ENCODE measurements around the gene KCNAB1.

KCNAB1 gene

DNA sequence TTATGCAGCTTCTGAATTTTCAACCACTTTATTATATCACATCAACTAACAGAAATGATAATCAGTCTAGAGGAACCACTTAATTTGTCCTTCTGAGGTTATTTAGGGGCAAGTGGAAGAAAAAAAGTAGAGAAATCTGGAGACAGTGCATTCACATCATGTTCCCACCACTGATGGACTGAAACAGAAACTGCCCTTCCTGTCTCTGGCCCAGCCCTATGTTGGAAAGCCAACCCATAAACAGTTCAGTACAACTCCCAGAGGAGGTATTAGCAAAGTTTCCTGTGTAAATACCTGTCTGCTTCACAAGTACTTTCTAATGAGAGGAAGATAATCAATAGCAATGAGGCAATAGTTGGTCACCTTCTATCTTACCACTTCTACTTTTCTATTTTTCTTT lies 228.7 kb downstream of the KCNAB1 start:
- POLR2A ChIA-PET = no interaction called here
- CTCF ChIA-PET = no interaction called here
- no peak for DNase-seq (ENCODE audit: extremely low spot score)
- TF ChIP-seq FOXK2 (IDR thresholded peaks at IDR 0.05) (no peak), CTBP1 (IDR thresholded peaks at IDR 0.05; ENCODE audit: borderline replicate concordance) (no peak), ZNF384 (IDR thresholded peaks at IDR 0.05) (no peak), BHLHE40 (IDR thresholded peaks at IDR 0.05; ENCODE audit: borderline replicate concordance) (no peak), LEF1 (IDR thresholded peaks at IDR 0.05; ENCODE audit: borderline replicate concordance) (no peak), FOXA1 (IDR thresholded peaks at IDR 0.05) (no peak), SP1 (IDR thresholded peaks at IDR 0.05) (no peak), ELF4 (IDR thresholded peaks at IDR 0.05) (no peak), FOXM1 (IDR thresholded peaks at IDR 0.05; ENCODE audit: borderline replicate concordance) (no peak), ARNT (IDR thresholded peaks at IDR 0.05) (no peak), SUZ12 (IDR thresholded peaks at IDR 0.05) (no peak), NFRKB (IDR thresholded peaks at IDR 0.05) (no peak)
- TF ChIP-seq, protein P1, sequence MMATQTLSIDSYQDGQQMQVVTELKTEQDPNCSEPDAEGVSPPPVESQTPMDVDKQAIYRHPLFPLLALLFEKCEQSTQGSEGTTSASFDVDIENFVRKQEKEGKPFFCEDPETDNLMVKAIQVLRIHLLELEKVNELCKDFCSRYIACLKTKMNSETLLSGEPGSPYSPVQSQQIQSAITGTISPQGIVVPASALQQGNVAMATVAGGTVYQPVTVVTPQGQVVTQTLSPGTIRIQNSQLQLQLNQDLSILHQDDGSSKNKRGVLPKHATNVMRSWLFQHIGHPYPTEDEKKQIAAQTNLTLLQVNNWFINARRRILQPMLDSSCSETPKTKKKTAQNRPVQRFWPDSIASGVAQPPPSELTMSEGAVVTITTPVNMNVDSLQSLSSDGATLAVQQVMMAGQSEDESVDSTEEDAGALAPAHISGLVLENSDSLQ (IDR thresholded peaks at IDR 0.05) = no peak

DNA sequence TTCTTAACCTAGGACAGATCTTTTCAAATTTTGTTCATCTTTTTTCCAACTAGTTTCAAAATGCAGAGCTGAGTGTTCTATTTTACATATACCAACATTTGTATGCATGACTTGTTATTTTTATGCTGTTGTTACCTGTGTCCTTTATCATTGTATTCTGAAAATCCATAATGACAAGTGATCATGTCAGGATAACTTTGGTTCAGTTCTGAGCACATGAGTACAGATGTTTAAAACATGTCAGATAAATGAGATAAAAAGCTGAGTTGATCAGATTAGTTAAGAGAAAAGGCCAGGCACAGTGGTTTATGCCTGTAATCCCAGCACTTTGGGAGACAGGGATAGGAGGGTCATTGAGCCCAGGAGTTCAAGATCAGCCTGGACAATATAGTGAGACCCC lies 229.6 kb downstream of the KCNAB1 start:
- ChIA-PET CTCF (no interaction called here), POLR2A (no interaction called here)
- no peak for DNase-seq (ENCODE audit: extremely low spot score)
- TF ChIP-seq, protein P1 (IDR thresholded peaks at IDR 0.05) = no peak
- no peak for TF ChIP-seq ELF4 (IDR thresholded peaks at IDR 0.05)
- no peak for TF ChIP-seq ARNT (IDR thresholded peaks at IDR 0.05)
- no peak for TF ChIP-seq FOXK2 (IDR thresholded peaks at IDR 0.05)
- TF ChIP-seq LEF1 (IDR thresholded peaks at IDR 0.05; ENCODE audit: borderline replicate concordance) = no peak
- TF ChIP-seq SUZ12 (IDR thresholded peaks at IDR 0.05) = no peak
- TF ChIP-seq FOXA1 (IDR thresholded peaks at IDR 0.05) = no peak
- TF ChIP-seq FOXM1 (IDR thresholded peaks at IDR 0.05; ENCODE audit: borderline replicate concordance) = no peak
- TF ChIP-seq CTBP1 (IDR thresholded peaks at IDR 0.05; ENCODE audit: borderline replicate concordance) = no peak
- TF ChIP-seq BHLHE40 (IDR thresholded peaks at IDR 0.05; ENCODE audit: borderline replicate concordance) = no peak
- no peak for TF ChIP-seq L3MBTL2 (conservative IDR thresholded peaks at IDR 0.05)
- TF ChIP-seq ZNF384 (IDR thresholded peaks at IDR 0.05) = no peak
- no peak for TF ChIP-seq HDGF (IDR thresholded peaks at IDR 0.05; ENCODE audit: borderline replicate concordance)
- no peak for TF ChIP-seq TARDBP (IDR thresholded peaks at IDR 0.05)

DNA sequence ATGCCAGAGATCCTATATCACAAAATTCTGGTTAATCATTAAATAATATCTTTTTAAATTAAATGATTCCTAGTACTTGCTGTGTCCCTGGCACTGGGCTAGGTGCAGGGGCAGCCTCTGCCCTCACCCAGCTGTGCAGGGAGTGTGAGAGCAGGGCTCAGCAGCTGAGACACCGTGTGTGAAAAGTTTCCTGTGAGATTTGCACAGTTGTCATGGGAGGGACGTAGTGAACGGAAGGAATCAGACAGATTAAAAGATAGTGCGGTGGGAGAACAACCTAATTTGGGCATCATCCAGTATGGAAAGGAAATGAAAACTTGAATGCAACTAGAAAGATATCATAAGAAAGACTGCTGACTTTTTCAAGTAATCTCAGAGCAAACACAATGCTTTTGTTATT lies 230.4 kb downstream of the KCNAB1 start:
- ChIA-PET CTCF (no interaction called here), POLR2A (no interaction called here)
- TF ChIP-seq FOXK2 (IDR thresholded peaks at IDR 0.05) = no peak
- TF ChIP-seq NFRKB (IDR thresholded peaks at IDR 0.05) = no peak
- no peak for TF ChIP-seq LEF1 (IDR thresholded peaks at IDR 0.05; ENCODE audit: borderline replicate concordance)
- TF ChIP-seq FOXA1 (IDR thresholded peaks at IDR 0.05) = no peak
- no peak for TF ChIP-seq SP1 (IDR thresholded peaks at IDR 0.05)
- no peak for TF ChIP-seq TARDBP (IDR thresholded peaks at IDR 0.05)
- no peak for TF ChIP-seq ZNF384 (IDR thresholded peaks at IDR 0.05)
- TF ChIP-seq, protein P1 (IDR thresholded peaks at IDR 0.05) = no peak
- no peak for TF ChIP-seq HDGF (IDR thresholded peaks at IDR 0.05; ENCODE audit: borderline replicate concordance)
- no peak for TF ChIP-seq CTBP1 (IDR thresholded peaks at IDR 0.05; ENCODE audit: borderline replicate concordance)
- TF ChIP-seq FOXM1 (IDR thresholded peaks at IDR 0.05; ENCODE audit: borderline replicate concordance) = no peak
- no peak for TF ChIP-seq ARNT (IDR thresholded peaks at IDR 0.05)
- TF ChIP-seq L3MBTL2 (conservative IDR thresholded peaks at IDR 0.05) = no peak
- no peak for TF ChIP-seq BHLHE40 (IDR thresholded peaks at IDR 0.05; ENCODE audit: borderline replicate concordance)
- TF ChIP-seq SUZ12 (IDR thresholded peaks at IDR 0.05) = no peak
- TF ChIP-seq ELF4 (IDR thresholded peaks at IDR 0.05) = no peak
- DNase-seq (ENCODE audit: extremely low spot score) = no peak

DNA sequence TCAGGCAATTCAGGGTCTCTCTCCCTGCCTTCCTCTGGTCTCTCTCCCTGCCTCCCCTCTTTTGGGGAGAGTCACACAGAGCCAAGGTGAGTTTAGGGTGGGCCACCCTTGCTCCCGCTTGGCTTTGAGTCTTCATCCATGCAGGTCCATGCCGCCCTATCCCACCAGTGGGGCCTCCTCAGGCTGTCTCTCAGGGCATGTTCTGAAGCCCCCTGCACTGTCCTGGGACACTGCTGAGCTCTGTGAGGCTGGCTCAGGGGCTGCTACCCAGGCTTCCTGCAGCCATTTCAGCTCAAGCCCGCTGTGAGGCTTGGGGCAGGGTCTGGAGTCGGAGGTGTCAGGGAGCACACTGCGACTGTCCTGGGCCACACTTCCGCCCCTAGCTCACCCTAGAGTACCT lies 231.4 kb downstream of the KCNAB1 start:
- ChIA-PET POLR2A (no interaction called here), CTCF (no interaction called here)
- no peak for TF ChIP-seq HDGF (IDR thresholded peaks at IDR 0.05; ENCODE audit: borderline replicate concordance)
- TF ChIP-seq, protein P1 (IDR thresholded peaks at IDR 0.05) = no peak
- TF ChIP-seq FOXK2 (IDR thresholded peaks at IDR 0.05) = no peak
- DNase-seq (ENCODE audit: extremely low spot score) = no peak

DNA sequence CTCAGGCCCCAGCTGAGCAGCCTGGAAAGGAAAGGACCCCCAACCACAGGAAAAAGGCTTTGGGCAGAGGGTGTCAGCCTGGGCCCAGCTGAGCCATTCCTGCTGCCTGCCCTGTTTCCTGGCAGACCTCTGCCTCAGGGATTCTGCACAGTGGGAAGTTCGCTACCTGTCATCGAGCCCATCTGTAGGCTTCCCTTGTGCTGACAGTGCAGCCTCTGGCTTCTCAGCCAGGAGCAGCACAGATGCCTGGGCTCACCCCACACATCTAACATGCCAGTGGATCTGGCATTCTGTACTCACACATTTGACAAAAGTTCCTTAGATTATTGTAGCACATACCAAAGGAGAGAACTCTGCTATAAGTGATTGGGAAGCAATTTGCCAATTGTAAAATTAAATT lies 232.3 kb downstream of the KCNAB1 start:
- TF ChIP-seq, protein P1 (IDR thresholded peaks at IDR 0.05) = no peak
- no peak for TF ChIP-seq BHLHE40 (IDR thresholded peaks at IDR 0.05; ENCODE audit: borderline replicate concordance)
- no peak for TF ChIP-seq HDGF (IDR thresholded peaks at IDR 0.05; ENCODE audit: borderline replicate concordance)
- no peak for TF ChIP-seq SUZ12 (IDR thresholded peaks at IDR 0.05)
- no peak for TF ChIP-seq L3MBTL2 (conservative IDR thresholded peaks at IDR 0.05)
- no peak for TF ChIP-seq TARDBP (IDR thresholded peaks at IDR 0.05)
- DNase-seq (ENCODE audit: extremely low spot score) = no peak
- ChIA-PET POLR2A (no interaction called here), CTCF (no interaction called here)

DNA sequence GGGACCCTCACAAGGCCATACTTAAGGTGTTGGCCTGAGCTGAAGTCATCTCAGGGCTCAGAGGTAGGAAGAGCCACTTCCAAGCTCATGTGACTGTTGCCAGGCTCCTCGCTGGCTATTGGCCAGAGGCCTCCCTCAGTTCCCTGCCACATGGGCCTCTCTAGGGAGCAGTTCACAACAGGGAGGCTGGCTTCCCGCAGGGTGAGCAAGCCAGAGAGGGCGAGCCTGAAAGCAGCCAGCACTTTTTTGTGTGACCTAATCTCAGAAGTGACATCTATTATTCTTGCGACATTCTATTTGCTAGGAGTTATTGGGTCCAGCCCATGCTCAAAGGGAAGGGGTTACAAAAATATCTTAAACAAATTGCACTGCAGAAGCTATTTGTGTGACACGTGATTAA lies 233.2 kb downstream of the KCNAB1 start:
- TF ChIP-seq BHLHE40 (IDR thresholded peaks at IDR 0.05; ENCODE audit: borderline replicate concordance) = no peak
- no peak for TF ChIP-seq L3MBTL2 (conservative IDR thresholded peaks at IDR 0.05)
- no peak for TF ChIP-seq TARDBP (IDR thresholded peaks at IDR 0.05)
- TF ChIP-seq SP1 (IDR thresholded peaks at IDR 0.05) = no peak
- TF ChIP-seq ARNT (IDR thresholded peaks at IDR 0.05) = no peak
- TF ChIP-seq ELF4 (IDR thresholded peaks at IDR 0.05) = no peak
- no peak for TF ChIP-seq NFRKB (IDR thresholded peaks at IDR 0.05)
- TF ChIP-seq SUZ12 (IDR thresholded peaks at IDR 0.05) = no peak
- no peak for TF ChIP-seq CTBP1 (IDR thresholded peaks at IDR 0.05; ENCODE audit: borderline replicate concordance)
- no peak for TF ChIP-seq FOXA1 (IDR thresholded peaks at IDR 0.05)
- no peak for TF ChIP-seq ZNF384 (IDR thresholded peaks at IDR 0.05)
- TF ChIP-seq, protein P1 (IDR thresholded peaks at IDR 0.05) = no peak
- no peak for TF ChIP-seq FOXM1 (IDR thresholded peaks at IDR 0.05; ENCODE audit: borderline replicate concordance)
- TF ChIP-seq HDGF (IDR thresholded peaks at IDR 0.05; ENCODE audit: borderline replicate concordance) = no peak
- TF ChIP-seq LEF1 (IDR thresholded peaks at IDR 0.05; ENCODE audit: borderline replicate concordance) = no peak
- no peak for DNase-seq (ENCODE audit: extremely low spot score)
- ChIA-PET CTCF (no interaction called here), POLR2A (no interaction called here)

Measured in HEK293T (cell line).